CD4-positive, alpha-beta T cell treated with Interferon gamma for 1 hour (primary cell): Measurements from ENCODE around the gene ITGB2.

Source experiments
- DNase-seq: peaks from one replicate; pipeline ENCODE4 v3.0.0-alpha.2; 2020

Gene ITGB2

DNA sequence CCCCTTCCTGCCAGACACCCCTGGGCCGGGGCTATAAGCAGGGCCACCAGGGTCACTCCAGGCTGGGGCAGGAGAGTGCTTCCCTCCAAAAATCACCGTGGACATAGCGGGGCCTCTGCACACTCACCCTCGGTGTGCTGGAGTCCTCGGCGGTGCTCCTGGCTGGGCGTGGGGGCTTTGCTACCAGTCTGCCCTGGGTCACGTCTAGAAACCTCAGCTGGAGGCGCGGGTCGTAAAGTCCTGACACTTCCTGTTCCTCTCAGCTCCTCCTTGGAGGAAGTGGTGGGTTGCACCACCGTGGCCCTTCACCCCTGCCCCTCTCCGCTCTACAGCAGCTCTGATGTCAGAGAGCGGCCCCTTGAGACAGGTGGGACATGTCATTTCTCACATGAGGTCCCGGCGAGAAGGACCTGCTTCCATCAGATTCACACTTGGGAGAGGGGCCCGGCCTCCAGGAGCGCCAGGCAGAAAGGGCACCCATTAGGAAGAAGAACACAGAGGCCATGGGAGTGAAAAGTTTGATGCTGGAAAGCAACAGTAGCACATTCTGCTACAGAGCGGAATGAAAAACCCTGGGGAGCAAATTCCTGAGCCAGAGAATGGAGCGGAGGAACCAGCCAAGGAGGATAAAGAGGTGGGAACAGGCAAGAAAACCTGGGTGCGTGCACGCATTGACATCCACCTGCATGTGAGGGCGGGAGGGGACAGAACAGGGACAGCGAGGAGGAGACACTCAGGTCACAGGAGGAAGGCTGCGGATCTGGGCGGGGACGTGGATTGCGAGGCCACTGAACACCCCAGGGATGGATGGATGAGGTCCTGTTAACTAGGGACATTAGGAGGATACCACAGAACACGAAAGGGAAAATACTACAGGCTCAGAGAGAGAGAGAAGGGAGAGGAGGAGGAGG, at the start of gene ITGB2:
Gene ITGB2, minus strand, starts transcription at position 206 of the 911 bp plus-strand sequence. CDS start 10,117 bp downstream, outside the sequence.
- peak; percentile 70 for DNase-seq

DNA sequence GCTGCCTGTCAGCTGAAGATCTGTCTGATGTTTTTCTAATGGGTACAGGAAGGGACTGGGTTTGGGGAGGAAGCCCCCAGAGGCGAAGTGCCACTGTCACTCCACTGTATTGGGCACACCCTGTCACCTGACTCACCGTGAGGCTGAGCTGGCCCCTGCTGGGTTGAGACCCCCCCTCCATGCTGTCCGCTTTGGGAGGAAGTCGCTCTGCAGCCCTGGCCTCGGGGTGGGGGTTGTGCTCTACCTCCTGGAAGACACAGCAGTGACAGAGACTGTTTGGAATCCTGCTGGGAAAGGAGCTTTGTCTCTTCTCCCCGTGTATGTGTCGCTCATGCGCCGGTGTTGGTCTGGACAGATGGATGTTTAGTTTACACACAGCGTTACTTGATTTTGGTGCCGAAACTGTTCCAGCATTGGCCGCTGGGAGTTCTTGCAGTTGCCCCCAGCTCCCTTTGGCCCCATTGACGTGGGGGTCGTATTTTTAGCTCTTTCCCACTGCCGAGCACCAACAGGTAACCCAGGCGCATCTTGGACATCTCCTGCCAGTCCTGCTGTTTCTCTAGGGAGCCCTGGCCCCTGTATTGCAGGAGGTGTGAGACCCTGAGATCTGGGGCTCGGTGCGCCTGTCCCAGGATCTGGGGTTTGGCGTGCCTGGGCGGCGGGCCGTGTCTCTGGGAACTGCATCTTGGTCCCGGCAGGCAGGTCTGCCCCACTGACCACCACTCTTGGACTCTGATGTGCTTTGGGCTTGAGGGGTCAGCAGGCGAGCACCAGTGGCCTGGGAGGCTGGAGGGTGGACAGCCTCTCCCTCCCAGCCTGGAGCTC, 49.4 kb upstream of the ITGB2 start:
- DNase-seq: peak; percentile 56

DNA sequence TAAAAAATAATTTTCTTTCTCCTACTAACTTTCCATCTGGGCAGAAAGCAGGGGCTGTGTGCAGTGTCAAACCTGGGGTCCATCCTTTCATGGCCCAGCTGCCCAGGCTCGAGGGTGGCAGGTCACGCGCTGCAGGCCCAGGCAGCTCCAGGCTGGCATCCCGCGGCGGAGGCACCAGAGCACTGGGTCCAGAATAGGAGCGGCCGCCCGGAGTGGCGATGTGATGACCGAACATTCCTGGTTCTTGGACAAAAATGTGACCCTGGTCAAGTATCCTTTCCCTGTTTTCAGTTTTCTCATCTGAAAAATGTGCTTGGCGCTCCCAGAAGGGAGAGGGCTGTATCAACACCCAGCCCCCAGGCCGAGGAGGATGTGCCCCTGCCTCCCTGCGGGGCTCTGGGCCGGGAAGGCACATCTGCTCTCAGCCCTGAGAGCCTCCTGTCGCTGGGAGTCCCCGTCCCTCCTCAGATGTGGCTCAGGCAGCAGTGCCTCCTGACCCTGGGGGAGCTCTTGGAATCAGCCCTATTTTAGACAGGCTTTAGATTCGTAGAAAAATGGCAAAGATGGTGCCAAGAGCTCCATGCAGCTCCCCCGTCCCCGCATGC, 48.5 kb upstream of the ITGB2 start:
- no peak for DNase-seq

DNA sequence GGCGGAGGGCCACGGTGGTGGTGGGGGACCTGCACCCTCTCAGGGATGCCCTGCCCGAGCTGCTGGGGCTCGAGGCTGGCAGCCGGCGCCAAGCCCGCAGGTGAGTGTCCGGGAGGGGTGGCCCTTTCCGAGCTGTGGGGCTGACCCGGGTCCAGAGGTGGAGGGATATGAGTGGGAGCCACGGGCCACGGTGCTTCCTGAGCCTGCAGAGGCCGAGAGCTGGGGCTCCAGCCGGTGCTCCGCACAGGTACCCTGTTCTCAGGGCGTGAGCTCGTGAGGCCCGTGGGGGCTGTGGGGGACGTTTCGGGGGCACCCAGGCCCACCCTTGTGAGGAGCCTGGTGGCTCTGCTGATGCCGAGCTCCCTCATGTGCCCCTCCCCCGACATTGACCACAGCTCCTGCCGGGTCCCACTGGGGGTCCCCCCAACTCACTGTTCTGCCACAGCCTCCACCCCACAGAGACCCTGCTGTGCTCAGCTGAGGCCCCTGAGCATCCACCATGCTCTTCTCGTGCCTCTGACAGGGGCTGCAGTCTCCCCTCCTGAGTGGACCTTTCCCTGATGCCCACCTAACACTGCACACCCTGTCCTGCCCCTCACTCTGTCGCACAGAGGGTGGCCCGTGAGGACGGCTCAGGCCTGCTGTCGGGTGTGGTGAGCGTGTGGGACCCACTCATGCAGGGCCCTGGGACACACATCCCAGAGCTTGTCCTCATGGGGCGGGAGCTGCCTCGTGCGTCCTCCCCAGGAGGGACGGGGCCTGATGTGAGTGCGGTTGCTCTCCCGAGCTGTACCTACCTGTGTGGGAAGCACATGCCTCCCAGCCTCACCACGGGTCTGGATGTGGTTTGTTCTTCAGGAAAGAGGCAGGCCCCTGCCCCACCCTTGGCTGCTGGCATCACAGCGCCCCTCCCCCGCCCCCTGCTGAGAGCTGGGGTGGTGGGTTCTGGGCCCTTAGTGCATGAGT, 46.7 kb upstream of the ITGB2 start:
- no peak for DNase-seq

DNA sequence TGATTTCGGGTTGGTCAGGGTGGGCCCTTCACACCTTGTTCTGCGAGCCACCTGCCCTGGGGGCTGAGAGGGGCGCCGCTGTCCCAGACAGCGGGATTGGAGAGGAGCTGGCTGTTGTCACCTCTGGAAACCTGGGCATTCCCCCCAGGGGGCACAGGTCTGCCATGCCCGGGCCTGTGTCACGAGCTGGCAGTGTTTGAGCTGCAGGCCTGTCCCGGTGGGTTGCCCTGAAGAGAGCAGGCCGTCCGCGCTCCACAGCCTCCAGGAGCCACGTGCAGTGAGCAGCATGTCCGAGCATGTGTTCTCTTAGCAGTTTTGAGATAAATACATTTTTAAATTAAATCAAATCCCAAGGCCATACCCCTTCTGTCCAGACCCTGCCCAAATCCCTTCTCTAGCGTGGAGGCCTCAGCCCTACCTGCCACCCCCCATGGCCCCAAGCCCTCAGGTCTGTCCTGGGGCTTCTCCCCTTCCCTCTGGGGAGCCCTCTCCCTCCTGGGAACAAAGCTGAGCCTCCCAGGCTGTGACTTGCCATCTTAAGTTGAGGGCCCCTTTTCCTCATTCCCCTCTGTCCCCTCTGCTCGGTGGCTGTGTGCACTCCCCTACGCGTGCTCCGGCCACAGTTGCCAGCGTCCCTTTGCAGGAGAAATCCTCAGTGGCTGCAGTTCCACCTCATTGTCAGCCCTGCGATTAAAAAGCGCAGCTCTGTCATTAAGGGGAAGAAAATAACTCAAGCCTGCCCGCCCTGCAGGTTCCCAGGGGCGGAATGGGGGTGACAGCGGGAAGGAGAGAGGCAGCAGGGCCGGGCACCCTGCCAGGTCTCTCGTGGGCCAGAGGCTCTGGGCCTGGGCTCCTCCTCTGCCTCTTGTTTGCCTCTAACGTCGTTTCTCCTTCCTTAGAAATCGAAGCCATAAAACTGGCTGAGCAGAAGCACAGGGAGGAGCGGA, 45.7 kb upstream of the ITGB2 start:
- DNase-seq: no peak

DNA sequence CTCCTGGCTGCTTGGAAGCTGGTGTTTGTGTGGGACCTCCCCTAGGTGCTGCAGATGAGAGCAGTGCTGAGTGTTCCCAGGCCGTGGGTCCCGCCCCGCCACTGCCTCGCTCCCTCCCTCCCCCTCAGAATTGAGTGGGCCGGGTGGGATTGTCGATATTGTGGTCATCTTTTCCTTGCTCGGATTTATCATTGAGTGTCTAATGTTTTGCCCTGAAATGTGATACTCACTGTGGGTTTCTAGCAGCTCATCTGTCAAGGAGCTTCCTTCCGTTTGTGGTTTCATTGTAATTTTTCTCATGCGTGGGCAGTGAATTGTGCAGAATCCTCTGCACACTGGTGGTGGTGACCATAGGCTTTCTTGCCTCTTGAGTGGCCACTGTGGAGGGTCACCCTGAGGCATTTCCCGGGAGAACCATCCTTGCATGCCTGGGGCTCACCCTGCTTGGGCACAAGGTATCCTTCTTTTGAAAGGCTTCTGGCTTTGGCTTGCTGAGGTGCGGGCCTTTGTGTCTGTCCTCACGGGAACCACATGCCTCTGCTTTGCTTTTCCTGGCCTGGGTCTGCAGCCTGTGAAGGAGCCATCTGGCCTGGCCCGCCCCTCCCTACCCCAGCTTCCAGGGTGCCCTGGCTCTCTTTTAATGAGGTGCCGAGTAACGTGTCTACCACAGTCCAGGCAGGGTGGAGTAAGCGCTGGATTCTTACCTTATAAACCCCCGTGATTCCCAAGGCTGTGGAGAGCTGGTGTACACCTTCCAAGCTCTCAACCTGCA, 44.7 kb upstream of the ITGB2 start:
- no peak for DNase-seq

DNA sequence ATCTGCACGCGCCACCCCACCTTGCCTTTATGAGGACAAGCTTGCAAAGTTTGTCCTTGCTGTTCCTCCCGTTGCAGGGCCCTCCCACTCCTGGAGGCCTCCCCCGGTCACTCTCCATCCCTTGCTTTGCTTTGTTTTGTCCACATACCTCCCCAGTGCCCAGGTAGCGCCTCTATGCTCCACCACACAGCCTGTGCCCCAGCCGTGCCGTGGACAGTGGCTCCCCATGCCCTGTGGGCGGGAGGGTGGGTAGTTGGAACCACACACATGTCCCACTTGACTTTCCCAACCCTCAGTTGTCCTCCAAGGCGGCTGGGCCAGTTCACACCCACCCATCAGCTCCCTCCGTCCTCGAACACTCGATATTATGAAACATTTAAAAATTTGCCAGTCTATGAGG, 43.7 kb upstream of the ITGB2 start:
- no peak for DNase-seq

DNA sequence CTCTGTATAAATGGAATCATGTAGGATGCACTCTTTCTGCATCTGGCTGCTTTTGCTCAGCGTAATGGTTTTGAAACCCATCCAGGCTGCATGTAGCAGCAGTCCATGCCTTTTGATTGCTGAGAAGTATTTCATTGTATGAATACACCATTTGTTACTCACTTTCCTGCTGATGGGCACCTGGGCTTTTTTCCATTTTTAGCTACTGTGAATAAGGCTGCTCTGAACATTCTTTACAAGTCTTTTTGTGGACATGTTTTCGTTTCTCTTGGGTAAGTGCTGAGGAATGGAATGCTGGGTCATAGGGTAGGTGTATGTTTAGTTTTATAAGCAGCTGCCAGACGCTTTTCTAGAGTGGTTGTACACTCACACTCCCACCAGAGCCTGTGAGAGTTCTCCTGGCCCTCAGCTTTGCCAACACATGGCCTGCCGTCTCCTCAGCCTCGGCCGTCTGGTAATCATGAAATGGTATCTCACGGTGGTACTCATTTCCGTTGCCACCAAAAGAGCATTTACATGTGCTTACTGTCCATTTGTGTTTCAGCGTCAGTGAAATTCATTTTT, 41.8 kb upstream of the ITGB2 start:
- no peak for DNase-seq

DNA sequence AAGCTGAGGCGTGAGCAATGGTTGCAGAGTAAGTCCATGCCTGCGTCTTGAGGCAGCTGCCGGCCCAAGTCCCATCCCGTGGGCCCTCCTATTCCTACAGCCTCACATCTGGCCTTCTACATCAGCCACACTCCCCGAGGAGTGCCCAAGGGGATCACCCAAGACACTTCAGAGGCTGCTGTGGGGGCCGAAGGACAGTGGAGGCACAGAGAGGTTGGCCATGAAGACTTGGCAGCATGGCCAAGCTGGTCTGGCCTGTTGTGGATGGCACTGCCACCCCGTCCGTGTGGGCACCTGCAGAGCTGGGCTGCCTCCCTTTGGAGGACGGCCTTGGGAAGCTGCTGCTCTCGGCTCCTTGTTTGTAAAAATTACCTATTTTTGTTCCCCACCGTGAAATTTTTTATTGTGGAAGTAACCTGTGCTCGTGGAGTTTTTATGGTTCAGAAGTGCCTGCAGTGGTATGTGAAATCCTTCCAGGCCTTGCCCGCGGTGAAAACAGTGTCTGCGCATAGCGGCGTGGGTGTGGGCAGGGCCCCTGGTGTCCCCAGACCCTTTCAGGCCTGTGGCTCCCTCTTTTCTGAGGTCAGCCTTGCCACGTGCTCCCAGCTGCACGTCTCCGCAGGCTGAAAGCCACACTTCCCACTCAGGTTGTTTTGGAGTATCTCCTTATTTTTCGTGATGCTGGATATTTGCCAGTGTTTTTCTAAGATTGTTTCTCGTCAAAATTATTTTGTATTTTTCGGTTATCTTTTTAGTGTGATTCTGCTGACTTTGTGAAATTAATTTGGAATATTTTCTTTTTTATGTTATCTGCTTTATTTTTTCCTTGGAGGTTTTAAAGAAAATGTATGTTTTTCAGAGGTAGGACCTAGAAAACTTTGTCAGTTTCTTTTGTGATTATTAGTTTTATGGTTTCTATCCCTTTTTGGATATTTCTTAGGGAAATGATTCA, 39.7 kb upstream of the ITGB2 start:
- DNase-seq: no peak

DNA sequence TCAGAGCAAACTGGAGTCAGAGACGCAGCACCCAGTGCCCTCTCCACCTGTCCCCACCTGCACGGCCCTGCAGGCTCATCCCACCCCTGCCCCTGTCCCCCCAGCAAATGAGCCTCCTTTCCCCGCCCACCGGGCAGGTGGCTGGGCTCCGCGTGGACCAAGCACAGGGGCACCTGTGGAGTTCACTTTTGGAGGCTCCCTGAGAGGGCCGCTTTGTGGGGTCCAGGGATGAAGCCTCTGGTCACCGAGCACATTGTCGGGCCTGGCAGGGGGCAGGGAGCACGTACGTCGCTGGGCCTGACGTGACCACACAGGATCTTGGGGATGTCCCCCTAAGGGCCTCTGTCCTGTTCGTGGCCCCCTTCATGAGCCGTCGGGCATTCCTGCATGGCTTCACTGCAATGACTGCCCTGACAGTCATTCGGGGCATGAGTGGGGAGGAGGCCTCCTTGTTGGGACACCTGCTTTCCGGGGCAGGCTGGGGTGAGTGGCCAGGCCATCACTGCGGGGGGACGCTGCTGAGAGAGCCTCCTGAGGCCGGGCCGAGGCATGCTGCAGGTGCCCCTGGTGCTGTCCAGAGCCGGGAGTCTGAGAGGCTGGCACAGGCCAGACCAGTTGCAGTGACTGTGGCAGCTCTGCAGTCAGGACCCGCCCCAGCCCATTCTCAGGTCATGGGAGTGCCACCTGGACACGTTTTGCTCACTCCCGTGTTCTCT, 38.8 kb upstream of the ITGB2 start:
- DNase-seq: no peak

DNA sequence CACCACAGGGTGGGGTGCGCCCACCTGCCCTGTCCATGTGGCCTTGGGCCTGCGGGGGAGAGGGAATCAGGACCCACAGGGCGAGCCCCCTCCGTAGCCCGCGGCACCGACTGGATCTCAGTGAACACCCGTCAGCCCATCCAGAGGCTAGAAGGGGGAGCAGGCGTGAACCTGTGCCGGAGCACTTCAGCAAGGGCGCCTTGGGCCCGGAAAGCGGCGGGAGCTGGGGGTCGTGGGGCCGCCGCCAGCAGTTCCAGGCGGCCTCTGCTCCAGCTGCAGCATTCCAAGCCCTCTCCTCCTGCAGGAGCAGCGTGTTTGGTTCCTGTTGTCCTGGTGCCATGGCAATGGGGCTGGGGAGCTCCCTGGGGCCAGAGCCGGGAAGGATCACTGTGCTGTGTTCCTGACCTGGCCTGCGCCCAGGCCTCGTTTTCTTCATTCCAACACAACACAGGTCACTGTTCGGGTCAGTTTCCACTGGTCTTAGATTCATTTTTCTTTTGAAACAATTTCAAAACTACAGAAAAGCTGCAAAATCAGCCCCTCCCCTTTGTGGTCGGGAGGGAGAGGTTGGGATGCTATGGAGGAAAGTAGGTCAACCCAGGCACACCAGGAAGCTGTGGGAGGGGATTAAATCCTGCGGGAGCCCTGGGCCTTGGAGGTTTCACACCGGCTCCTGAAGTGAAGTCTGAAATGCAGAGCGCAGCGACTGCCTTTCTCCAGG, 37.9 kb upstream of the ITGB2 start:
- no peak for DNase-seq

DNA sequence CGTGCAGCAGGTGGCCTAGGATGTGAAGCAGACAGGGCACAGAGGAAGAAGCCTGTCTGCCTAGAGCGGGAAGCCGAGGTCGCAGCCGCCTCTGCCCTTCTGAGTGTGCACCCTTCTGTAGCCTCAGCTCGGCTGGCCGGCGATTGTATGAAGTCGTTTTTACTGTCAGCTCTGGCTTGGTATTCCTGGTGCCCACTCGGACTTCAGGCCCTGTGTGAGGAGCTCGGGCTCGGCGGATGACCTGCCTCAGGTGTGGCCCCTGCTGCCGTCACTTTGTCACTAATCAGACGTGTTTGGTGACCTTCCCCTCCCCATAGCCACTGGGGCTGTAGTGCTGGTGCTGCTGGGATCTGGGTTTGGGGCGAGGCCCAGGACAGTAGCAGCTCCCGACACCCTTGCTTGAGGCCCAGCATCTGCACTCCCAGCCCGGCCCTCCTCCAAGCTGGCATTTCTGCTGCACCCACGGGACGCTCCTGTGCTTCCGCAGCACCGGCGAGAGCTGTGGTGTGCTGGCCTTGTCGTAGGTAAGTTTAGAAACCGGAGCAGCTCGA, 37.3 kb upstream of the ITGB2 start:
- no peak for DNase-seq

DNA sequence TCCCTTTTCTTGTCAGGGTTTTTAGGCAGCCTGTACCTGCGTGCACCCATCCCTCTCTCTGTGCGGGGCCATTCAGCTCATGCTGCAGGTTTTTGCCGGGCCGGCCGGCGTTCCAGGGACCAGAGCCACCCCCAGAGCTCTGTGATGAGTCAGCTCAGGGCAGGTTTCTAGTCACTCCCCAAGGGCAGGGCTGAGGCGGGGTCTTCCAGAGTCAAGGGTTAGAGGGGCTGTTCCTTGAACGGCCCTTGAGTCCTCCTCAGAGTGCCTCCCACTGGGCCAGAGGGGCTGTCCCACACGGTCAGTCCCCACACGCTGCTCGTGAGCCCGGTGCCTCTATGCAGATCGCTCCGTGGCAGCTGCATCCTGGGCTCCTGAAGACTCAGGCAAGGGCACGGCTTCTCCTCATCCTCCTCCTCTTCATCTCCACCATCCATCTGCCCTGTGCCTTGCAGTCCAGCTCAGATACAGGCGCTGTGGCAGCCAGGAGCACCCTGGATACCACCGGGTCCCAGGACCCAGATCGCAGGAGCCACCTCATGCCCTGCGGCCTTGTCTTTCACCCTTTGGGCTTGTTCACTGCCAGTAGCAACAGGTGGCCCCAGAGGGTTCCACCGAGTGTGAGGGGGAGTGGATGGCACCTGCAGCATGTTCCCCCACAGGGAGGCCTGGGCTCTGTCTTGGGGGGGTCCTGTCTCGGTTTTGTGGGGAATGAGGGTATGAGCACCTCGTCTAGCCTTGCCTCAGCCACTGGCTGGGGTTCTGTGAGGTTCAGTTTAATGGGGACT, 36.5 kb upstream of the ITGB2 start:
- DNase-seq: no peak

DNA sequence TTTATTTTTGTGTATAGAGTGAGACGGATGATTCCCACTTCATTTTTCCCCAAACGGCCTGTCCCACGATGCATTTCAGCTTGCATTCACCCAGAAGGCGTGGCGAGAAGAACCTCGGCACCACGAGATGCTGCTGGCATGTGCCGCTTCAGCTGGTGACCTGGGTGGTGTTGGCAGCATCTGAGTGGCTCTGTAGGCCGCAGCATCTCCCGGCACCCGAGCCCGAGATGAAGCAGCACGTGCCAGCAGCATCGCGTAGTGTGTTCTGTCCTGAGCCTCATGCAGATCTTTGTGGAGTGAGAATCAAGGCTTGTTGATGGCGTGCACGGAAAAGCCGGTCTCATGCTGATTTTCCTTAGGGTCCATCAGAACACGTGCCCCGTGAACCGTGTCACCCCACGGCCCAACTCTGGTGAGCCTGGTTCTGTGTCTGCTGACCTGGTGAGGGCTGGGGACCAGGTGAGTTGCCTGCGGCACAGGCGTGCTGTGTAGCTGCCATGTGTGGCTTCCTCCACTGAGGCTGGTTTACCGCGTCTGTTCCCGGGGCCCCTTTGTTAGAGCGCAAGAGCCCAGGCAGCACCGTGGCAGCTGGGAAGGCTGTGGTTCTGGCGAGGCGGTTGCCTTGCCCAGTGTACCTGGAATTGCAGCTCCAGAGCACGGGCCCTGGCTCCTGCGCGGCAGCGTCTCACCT, 35.8 kb upstream of the ITGB2 start:
- DNase-seq: no peak

DNA sequence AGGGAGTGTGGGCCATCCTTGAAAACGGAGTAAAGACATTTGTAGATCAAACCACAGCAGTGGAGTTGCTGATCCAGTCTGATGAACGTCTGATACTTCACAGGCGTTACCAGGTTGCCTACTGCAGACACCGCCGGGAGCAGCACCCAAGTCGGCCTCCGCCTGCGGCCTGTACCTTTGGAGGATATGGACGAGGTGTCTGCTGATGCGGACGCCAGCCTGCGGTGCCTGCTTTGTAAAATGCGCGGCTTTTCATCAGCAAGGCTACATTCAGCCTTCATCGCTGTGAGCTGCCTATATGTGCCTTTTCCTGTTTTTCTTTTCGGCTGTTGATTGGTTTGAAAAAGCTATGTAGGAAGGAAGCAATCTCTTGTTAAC, 35.1 kb upstream of the ITGB2 start:
- DNase-seq: no peak
